ENCODE measurements around the gene ERVFRD-1.

Gene ERVFRD-1, protein sequence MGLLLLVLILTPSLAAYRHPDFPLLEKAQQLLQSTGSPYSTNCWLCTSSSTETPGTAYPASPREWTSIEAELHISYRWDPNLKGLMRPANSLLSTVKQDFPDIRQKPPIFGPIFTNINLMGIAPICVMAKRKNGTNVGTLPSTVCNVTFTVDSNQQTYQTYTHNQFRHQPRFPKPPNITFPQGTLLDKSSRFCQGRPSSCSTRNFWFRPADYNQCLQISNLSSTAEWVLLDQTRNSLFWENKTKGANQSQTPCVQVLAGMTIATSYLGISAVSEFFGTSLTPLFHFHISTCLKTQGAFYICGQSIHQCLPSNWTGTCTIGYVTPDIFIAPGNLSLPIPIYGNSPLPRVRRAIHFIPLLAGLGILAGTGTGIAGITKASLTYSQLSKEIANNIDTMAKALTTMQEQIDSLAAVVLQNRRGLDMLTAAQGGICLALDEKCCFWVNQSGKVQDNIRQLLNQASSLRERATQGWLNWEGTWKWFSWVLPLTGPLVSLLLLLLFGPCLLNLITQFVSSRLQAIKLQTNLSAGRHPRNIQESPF

DNA sequence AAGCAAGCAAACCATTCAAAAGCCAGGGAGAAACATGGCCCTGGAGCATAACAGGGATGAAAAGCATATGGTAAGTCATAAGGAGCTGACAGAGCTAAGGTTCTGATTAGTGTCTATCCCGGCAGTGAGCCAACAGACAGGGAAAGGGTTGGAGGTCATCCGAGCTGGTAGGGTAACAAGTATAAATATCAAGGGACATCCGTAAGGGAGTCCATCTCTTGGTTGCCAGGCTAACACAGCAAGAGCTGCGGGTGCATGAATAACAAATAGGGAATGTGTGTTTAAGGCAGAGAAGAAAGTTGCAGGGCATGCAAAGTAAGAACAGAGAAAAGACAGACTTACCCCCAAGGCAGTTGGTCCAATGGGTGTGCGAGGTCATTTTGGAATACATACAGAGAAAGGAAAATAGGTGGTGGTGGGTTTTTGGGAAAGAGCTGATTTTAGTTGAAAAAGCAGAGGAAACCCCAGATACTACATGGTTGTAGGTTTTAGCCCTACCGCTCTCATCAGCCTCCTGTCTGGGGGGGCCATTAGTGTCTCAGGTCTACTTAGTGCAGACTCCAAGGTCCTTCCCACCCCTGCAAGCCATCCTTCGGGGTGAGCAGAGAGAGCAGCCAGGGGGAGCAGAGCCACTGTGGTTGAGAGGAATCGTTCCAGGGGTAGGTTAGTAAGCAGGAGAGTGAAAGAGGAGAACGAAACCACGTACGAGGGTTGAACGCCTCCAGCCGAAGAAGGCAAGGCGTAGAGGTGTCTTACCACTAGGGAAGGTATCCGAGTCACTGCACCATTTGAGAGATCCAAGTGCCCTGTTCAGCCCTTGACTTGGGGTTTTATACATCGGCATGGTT, at the start of gene ERVFRD-1:
Gene ERVFRD-1, minus strand, starts transcription at position 805 of the 848 bp plus-strand sequence. CDS start 6,415 bp downstream, outside the sequence.
- TF ChIP-seq, protein P1, sequence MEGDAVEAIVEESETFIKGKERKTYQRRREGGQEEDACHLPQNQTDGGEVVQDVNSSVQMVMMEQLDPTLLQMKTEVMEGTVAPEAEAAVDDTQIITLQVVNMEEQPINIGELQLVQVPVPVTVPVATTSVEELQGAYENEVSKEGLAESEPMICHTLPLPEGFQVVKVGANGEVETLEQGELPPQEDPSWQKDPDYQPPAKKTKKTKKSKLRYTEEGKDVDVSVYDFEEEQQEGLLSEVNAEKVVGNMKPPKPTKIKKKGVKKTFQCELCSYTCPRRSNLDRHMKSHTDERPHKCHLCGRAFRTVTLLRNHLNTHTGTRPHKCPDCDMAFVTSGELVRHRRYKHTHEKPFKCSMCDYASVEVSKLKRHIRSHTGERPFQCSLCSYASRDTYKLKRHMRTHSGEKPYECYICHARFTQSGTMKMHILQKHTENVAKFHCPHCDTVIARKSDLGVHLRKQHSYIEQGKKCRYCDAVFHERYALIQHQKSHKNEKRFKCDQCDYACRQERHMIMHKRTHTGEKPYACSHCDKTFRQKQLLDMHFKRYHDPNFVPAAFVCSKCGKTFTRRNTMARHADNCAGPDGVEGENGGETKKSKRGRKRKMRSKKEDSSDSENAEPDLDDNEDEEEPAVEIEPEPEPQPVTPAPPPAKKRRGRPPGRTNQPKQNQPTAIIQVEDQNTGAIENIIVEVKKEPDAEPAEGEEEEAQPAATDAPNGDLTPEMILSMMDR (conservative IDR thresholded peaks at IDR 0.05; ENCODE audit: low read length), result no peak
- no peak for DNase-seq (ENCODE audit: low read depth)
- H3K4me3 ChIP-seq (ENCODE audit: low read length), result no peak within 1 kb of the TSS

DNA sequence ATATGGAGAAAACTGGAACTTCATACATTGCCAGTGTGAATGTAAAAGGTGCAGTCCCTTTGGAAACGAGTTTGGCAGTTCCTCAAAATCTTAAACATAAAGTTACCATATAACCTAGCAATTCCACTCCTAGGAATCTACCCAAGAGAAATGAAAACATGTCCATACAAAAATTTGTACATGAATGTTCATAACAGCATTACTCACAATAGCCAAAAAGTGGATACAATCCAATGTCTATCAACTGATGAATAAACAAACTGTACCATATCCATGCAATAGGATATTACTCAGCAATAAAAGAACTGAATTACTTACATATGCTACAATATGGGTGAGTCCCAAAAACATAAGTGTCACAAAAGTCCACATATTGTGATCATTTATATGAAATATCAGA, 48.7 kb upstream of the ERVFRD-1 start:
- no peak for DNase-seq (ENCODE audit: low read depth)
- no peak overlapping the region for H3K4me3 ChIP-seq (ENCODE audit: low read length)
- TF ChIP-seq, protein P1 (conservative IDR thresholded peaks at IDR 0.05; ENCODE audit: low read length), result no peak

DNA sequence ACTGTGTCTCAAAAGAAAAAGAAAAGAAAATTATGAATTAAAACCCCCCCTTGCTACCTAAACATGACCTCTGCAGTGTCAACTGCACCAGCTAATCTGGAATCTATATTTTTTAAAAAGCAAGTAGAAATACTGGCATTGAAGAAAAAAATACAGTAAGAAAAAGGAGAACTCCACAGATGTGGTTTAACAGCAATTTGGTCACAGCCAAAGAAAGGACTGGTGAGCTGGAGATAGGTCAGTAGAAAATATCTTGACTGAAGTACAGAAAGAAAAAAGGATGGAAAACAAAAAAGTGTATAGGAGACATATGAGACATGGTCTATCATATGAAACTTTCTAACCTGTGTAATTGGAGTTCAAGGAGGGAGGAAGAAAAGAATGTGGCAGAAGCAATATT, 44.1 kb upstream of the ERVFRD-1 start:
- no peak for DNase-seq (ENCODE audit: low read depth)

DNA sequence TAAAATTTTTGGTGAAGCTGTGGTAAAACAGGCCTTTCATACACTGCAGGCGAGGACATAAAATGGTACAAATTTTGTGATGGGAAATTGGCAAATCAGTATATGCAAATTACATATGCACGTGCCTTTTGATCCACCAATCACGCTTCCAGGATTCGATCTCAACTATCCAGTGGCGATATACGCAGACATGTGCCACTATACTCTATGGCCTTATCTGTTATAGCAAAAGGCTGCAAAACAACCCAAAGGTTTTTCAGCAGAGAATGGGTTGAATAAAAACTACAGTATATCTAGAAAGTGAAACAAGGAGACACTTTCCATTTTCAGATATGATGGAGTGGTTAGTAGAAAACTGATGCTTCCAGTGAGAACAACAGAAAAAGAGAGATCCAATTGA, 41.9 kb upstream of the ERVFRD-1 start:
- no peak for DNase-seq (ENCODE audit: low read depth)
- H3K4me3 ChIP-seq (ENCODE audit: low read length), result no peak overlapping the region
- TF ChIP-seq, protein P1 (conservative IDR thresholded peaks at IDR 0.05; ENCODE audit: low read length), result no peak

More for the DNA sequence above, 44.1 kb upstream of the ERVFRD-1 start:
- no peak overlapping the region for H3K4me3 ChIP-seq (ENCODE audit: low read length)
- TF ChIP-seq, protein P1 (conservative IDR thresholded peaks at IDR 0.05; ENCODE audit: low read length), result no peak

DNA sequence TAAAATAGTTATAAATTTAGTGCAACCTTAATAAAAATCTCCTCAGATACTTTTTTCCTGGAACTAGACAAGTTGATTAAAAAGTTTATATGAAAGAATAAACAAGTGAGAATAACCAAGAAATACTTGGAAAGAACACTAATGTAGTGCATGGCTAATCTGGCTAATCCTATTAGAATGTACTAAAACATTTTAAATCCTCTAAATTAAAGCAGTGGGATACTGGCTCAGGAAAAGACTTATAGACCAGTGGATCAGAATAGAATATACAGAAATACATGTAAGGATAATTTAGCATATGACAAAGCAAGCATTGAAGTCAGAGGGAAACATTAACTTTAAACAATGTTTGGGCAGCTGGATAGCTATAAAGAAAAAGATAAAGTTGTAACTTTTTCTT, 41.1 kb upstream of the ERVFRD-1 start:
- TF ChIP-seq, protein P1 (conservative IDR thresholded peaks at IDR 0.05; ENCODE audit: low read length), result no peak
- DNase-seq (ENCODE audit: low read depth), result no peak
- H3K4me3 ChIP-seq (ENCODE audit: low read length), result no peak overlapping the region

DNA sequence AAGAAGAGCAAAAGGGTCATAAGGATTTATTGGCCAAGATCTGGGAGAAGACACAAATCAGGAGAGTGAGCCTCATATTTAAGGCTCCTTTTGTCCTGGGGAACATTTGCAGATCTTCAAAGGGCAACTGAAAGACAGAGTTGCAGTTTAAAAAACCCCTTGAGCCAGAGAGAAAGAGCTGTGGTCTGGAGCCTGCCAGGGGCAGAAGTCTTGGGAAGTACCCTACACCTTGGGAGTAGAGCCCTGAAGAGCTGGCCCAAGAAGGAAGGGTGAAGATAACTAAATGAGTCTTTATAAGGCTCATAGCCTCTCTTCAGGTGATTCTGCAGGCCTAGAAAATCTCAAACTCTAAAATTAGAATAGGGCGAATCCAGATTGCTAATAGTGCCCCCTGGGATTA, 40.0 kb upstream of the ERVFRD-1 start:
- TF ChIP-seq, protein P1 (conservative IDR thresholded peaks at IDR 0.05; ENCODE audit: low read length), result no peak
- H3K4me3 ChIP-seq (ENCODE audit: low read length), result no peak overlapping the region
- DNase-seq (ENCODE audit: low read depth), result no peak
